HCT116 (cell line): Measurements from ENCODE around the gene DLX5. TPM values are rescaled to one million over a fixed set of nuclear protein-coding genes. Genes with fewer than 3 reads are reported as not detected.

ENCODE experiments used
- ATAC-seq: fragments of 200-7000 bp; cut with Tn5 transposase; 2 replicates; pipeline ENCODE4 v1.9.1; 2020; ENCODE audit warnings: mild to moderate bottlenecking, moderate library complexity
- BruUV-seq: library from RNA; stranded (reverse); fragments of 400-500 nt; replicated peaks from 2 replicates; lab custom pipeline; 2021; lab: Mats Ljungman, UMichigan
- CTCF ChIA-PET: fragments of 300-600 bp; sonication (Branson Sonifier 250); formaldehyde crosslinking; loops from one replicate; lab custom pipeline; 2021; ENCODE audit warnings: antibody characterized with exemption; lab: Charles Lee
- POLR2A ChIA-PET: fragments of 300-600, 350-600 bp; sonication (Branson Sonifier 250); formaldehyde crosslinking; loops from one replicate; lab custom pipeline; 2021; ENCODE audit warnings: antibody characterized with exemption; lab: Charles Lee
- RAD21 ChIA-PET, 2 experiments: fragments of 300-600 bp; sonication (Branson Sonifier 250); formaldehyde crosslinking; loops; one replicate each; lab custom pipeline; 2023; ENCODE audit warnings: low total read pairs in 2 of 2; ENCODE audit not compliant: uncharacterized antibody in 2 of 2, unreplicated experiment in 2 of 2, low non-redundant PET in 1 of 2; lab: Charles Lee
- DNase-seq: peaks from one replicate; pipeline ENCODE4 v3.0.0-alpha.2; 2010; ENCODE audit warnings: low read depth, low spot score
- H2AFZ ChIP-seq: fragments of 200-600 bp; shearing (Covaris generic), sonication (generic); 2 replicates; pipeline ENCODE4 v1.6.1; 2017; ENCODE audit warnings: low read depth, mixed run types, mixed read lengths, antibody characterized with exemption, low read length; ENCODE audit not compliant: poor library complexity, severe bottlenecking
- H3K27ac ChIP-seq: 2 replicates; pipeline ENCODE4 v1.5.1; 2012; ENCODE audit warnings: low read depth, low read length
- H3K27me3 ChIP-seq: fragments of 200-600 bp; sonication (generic); 2 replicates; pipeline ENCODE4 v1.6.1; 2016; ENCODE audit warnings: mixed run types, low read length, mixed read lengths; ENCODE audit not compliant: insufficient read depth
- H3K36me3 ChIP-seq, 2 experiments: fragments of 200-500 bp in 1 of 2; fragments of 200-600 bp in 1 of 2; sonication (Bioruptor generic) in 1 of 2; sonication (generic) in 1 of 2; 2 replicates each; pipeline versions ENCODE4 v1.5.1 to v1.6.1; 2014 to 2016; ENCODE audit warnings: low read length in 2 of 2, inconsistent platforms in 1 of 2, mixed read lengths in 1 of 2, mixed run types in 1 of 2; ENCODE audit not compliant: insufficient read depth in 2 of 2, control insufficient read depth in 1 of 2
- H3K4me1 ChIP-seq, 2 experiments: fragments of 200-600 bp in 1 of 2; sonication (generic) in 1 of 2; 2 replicates each; pipeline versions ENCODE4 v1.5.1 to v1.6.1; 2012 to 2017; ENCODE audit warnings: low read length in 2 of 2, inconsistent platforms in 1 of 2, mild to moderate bottlenecking in 1 of 2, mixed read lengths in 1 of 2, mixed run types in 1 of 2, moderate library complexity in 1 of 2; ENCODE audit not compliant: insufficient read depth in 2 of 2, control insufficient read depth in 1 of 2
- H3K4me2 ChIP-seq: fragments of 200-600 bp; sonication (generic); 2 replicates; pipeline ENCODE4 v1.6.1; 2017; ENCODE audit warnings: mixed run types, low read length, mixed read lengths
- H3K4me3 ChIP-seq, 2 experiments: fragments of 200-600 bp in 1 of 2; sonication (generic) in 1 of 2; replicated peaks in 1 of 2; 2 replicates each; pipeline ENCODE4 v1.5.1; 2011 to 2016; ENCODE audit warnings: low read length in 2 of 2, control low read depth in 1 of 2, low read depth in 1 of 2, mild to moderate bottlenecking in 1 of 2, mixed read lengths in 1 of 2, mixed run types in 1 of 2
- H3K79me2 ChIP-seq: fragments of 200-600 bp; sonication (generic); 2 replicates; pipeline ENCODE4 v1.6.1; 2017; ENCODE audit warnings: mild to moderate bottlenecking, mixed run types, low read length, moderate library complexity, mixed read lengths; ENCODE audit not compliant: insufficient read depth
- H3K9ac ChIP-seq: fragments of 200-600 bp; sonication (generic); 2 replicates; pipeline ENCODE4 v1.6.1; 2016; ENCODE audit warnings: low read length, mixed read lengths
- H3K9me2 ChIP-seq: fragments of 200-600 bp; sonication (generic), shearing (Covaris generic); 2 replicates; pipeline ENCODE4 v1.6.1; 2017; ENCODE audit warnings: mixed run types, mild to moderate bottlenecking, moderate library complexity; ENCODE audit not compliant: insufficient read depth
- H3K9me3 ChIP-seq, 2 experiments: fragments of 200-500 bp in 1 of 2; fragments of 200-600 bp in 1 of 2; sonication (Bioruptor generic) in 1 of 2; sonication (generic) in 1 of 2; 2 replicates each; pipeline ENCODE4 v1.6.1; 2014 to 2017; ENCODE audit warnings: low read length in 2 of 2, mixed read lengths in 2 of 2, inconsistent platforms in 1 of 2, low read depth in 1 of 2, mild to moderate bottlenecking in 1 of 2, mixed run types in 1 of 2, moderate library complexity in 1 of 2; ENCODE audit not compliant: control insufficient read depth in 1 of 2, insufficient read depth in 1 of 2
- H4K20me1 ChIP-seq: fragments of 200-600 bp; sonication (generic), shearing (Covaris generic); 2 replicates; pipeline ENCODE4 v1.6.1; 2017; ENCODE audit warnings: mixed run types, mild to moderate bottlenecking, moderate library complexity; ENCODE audit not compliant: insufficient read depth
- EGR1 ChIP-seq: IDR thresholded peaks from 2 replicates; pipeline ENCODE4 v1.6.1; 2012; ENCODE audit warnings: low read depth
- EZH2 ChIP-seq: fragments of 200-600 bp; sonication (generic); IDR thresholded peaks from 2 replicates; pipeline ENCODE4 v1.6.1; 2017; ENCODE audit warnings: antibody characterized with exemption, mixed run types
- FOSL1 ChIP-seq: IDR thresholded peaks from 2 replicates; pipeline ENCODE4 v1.6.1; 2012; ENCODE audit warnings: low read depth
- SIN3A ChIP-seq: IDR thresholded peaks from 2 replicates; pipeline ENCODE4 v1.6.1; 2012; ENCODE audit warnings: low read depth
- SRF ChIP-seq: IDR thresholded peaks from 2 replicates; pipeline ENCODE4 v1.6.1; 2012; ENCODE audit warnings: low read depth
- ZNF274 ChIP-seq: fragments of 200-500 bp; sonication (Bioruptor generic); IDR thresholded peaks from 2 replicates; pipeline ENCODE4 v1.6.1; 2014; ENCODE audit warnings: mild to moderate bottlenecking, low read depth, low read length, inconsistent platforms
- intact Hi-C: fragments of 100-400 bp; cut with micrococcal nuclease; formaldehyde crosslinking; loops from 2 replicates; pipeline ENCODE4 v1.10.0; 2022
- total RNA-seq: library from RNA; stranded (reverse); gene quantifications from one replicate; pipeline ENCODE4 v1.2.1, GENCODE V29; 2021; ENCODE audit not compliant: unreplicated experiment
- TF ChIP-seq, protein P1 (sequence below): IDR thresholded peaks from 2 replicates; pipeline ENCODE4 v1.6.1; 2012; ENCODE audit warnings: low read depth
- TF ChIP-seq, protein P2 (sequence below), 3 experiments: fragments of 200-600 bp in 1 of 3; sonication (generic) in 1 of 3; IDR thresholded peaks in 2 of 3; conservative IDR thresholded peaks in 1 of 3; 2 replicates each; pipeline ENCODE4 v1.5.1; 2012 to 2017; ENCODE audit warnings: low read depth in 2 of 3, low read length in 2 of 3, antibody characterized with exemption in 1 of 3, borderline replicate concordance in 1 of 3, control low read depth in 1 of 3, mild to moderate bottlenecking in 1 of 3, mixed read lengths in 1 of 3, mixed run types in 1 of 3, moderate library complexity in 1 of 3; ENCODE audit not compliant: insufficient read depth in 1 of 3
- TF ChIP-seq, protein P3 (sequence below): IDR thresholded peaks from 2 replicates; pipeline ENCODE4 v1.6.1; 2012

DLX5 gene
- total RNA-seq, 1 experiment from 2014 or later, result not detected

- Histone ChIP-seq H3K79me2 (no peaks in the 10 kb centered on the region), H3K4me1 (no peaks in the 10 kb centered on the region), H3K27ac (no peak overlapping the region), H3K36me3 (no peaks in the 10 kb centered on the region), H4K20me1 (no peaks in the 10 kb centered on the region), H3K9ac (no peak overlapping the region), H3K27me3 (peaks cover 60% of the 10 kb centered on the region), H3K4me3 (no peak overlapping the region), H3K9me2 (no peaks in the 10 kb centered on the region), H2AFZ (no peak overlapping the region), H3K4me2 (no peak overlapping the region), H3K9me3 (no peaks in the 10 kb centered on the region)
- DNase-seq (no peak), ATAC-seq (no peak)
- ChIA-PET CTCF (no interaction called here), RAD21 (no interaction called here), POLR2A (no interaction called here)
- intact Hi-C loops, result no loop called here
- BruUV-seq, result no TSS peak
- no peak for TF ChIP-seq FOSL1
- TF ChIP-seq, protein P1, sequence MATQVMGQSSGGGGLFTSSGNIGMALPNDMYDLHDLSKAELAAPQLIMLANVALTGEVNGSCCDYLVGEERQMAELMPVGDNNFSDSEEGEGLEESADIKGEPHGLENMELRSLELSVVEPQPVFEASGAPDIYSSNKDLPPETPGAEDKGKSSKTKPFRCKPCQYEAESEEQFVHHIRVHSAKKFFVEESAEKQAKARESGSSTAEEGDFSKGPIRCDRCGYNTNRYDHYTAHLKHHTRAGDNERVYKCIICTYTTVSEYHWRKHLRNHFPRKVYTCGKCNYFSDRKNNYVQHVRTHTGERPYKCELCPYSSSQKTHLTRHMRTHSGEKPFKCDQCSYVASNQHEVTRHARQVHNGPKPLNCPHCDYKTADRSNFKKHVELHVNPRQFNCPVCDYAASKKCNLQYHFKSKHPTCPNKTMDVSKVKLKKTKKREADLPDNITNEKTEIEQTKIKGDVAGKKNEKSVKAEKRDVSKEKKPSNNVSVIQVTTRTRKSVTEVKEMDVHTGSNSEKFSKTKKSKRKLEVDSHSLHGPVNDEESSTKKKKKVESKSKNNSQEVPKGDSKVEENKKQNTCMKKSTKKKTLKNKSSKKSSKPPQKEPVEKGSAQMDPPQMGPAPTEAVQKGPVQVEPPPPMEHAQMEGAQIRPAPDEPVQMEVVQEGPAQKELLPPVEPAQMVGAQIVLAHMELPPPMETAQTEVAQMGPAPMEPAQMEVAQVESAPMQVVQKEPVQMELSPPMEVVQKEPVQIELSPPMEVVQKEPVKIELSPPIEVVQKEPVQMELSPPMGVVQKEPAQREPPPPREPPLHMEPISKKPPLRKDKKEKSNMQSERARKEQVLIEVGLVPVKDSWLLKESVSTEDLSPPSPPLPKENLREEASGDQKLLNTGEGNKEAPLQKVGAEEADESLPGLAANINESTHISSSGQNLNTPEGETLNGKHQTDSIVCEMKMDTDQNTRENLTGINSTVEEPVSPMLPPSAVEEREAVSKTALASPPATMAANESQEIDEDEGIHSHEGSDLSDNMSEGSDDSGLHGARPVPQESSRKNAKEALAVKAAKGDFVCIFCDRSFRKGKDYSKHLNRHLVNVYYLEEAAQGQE, result no peak
- TF ChIP-seq EZH2, result no peak
- TF ChIP-seq, protein P2, sequence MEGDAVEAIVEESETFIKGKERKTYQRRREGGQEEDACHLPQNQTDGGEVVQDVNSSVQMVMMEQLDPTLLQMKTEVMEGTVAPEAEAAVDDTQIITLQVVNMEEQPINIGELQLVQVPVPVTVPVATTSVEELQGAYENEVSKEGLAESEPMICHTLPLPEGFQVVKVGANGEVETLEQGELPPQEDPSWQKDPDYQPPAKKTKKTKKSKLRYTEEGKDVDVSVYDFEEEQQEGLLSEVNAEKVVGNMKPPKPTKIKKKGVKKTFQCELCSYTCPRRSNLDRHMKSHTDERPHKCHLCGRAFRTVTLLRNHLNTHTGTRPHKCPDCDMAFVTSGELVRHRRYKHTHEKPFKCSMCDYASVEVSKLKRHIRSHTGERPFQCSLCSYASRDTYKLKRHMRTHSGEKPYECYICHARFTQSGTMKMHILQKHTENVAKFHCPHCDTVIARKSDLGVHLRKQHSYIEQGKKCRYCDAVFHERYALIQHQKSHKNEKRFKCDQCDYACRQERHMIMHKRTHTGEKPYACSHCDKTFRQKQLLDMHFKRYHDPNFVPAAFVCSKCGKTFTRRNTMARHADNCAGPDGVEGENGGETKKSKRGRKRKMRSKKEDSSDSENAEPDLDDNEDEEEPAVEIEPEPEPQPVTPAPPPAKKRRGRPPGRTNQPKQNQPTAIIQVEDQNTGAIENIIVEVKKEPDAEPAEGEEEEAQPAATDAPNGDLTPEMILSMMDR (IDR thresholded peaks at IDR 0.05 in 2 of 3, conservative IDR thresholded peaks at IDR 0.05 in 1 of 3; ENCODE audit: borderline replicate concordance in 1 of 3, insufficient read depth in 1 of 3, low read depth in 2 of 3, low read length in 2 of 3), result no peak
- no peak for TF ChIP-seq SRF
- TF ChIP-seq EGR1, result no peak
- TF ChIP-seq, protein P3, sequence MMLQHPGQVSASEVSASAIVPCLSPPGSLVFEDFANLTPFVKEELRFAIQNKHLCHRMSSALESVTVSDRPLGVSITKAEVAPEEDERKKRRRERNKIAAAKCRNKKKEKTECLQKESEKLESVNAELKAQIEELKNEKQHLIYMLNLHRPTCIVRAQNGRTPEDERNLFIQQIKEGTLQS, result no peak
- no peak for TF ChIP-seq SIN3A
- TF ChIP-seq ZNF274, result no peak
Observed at GRCh38 chr7:96973986-96974385, 50.6 kb downstream of the DLX5 start.
